CD14-positive monocyte (primary cell): ENCODE results near the gene FAM131B. TPM values are rescaled to one million over a fixed set of nuclear protein-coding genes. Genes with fewer than 3 reads are reported as not detected.
A peak's percentile ranks its signal among the peaks of the same experiment; 100 is the strongest.

ENCODE experiments used
- DNase-seq, 3 donors: peaks; one replicate each; pipeline ENCODE4 v3.0.0-alpha.2; 2011 to 2022
- H2AFZ ChIP-seq: 2 replicates; pipeline ENCODE4 v1.6.0; 2012; ENCODE audit warnings: mild to moderate bottlenecking, low read depth, low read length, inconsistent platforms; ENCODE audit not compliant: insufficient read depth, poor library complexity, severe bottlenecking
- H3K27ac ChIP-seq, 2 donors: 1 replicate in 1 of 2; 2 replicates in 1 of 2; pipeline ENCODE4 v1.5.1; 2012 to 2013; ENCODE audit warnings: low read length in 2 of 2, control low read depth in 1 of 2, inconsistent platforms in 1 of 2, low read depth in 1 of 2, mild to moderate bottlenecking in 1 of 2
- H3K27me3 ChIP-seq, 2 donors: one replicate each; pipeline versions ENCODE4 v1.6.0 to v1.6.1; 2011 to 2013; ENCODE audit warnings: low read length in 2 of 2; ENCODE audit not compliant: control insufficient read depth in 2 of 2, insufficient read depth in 2 of 2
- H3K36me3 ChIP-seq, 2 donors: replicated peaks in 1 of 2; 1 replicate in 1 of 2; 2 replicates in 1 of 2; pipeline versions ENCODE4 v1.5.1 to v1.6.1; 2012 to 2013; ENCODE audit warnings: low read length in 2 of 2, control low read depth in 1 of 2, inconsistent platforms in 1 of 2, mild to moderate bottlenecking in 1 of 2; ENCODE audit not compliant: insufficient read depth in 2 of 2, control insufficient read depth in 1 of 2
- H3K4me1 ChIP-seq, 2 donors: 1 replicate in 1 of 2; 2 replicates in 1 of 2; pipeline versions ENCODE4 v1.5.1 to v1.6.1; 2012 to 2013; ENCODE audit warnings: low read length in 2 of 2, control low read depth in 1 of 2, inconsistent platforms in 1 of 2, mild to moderate bottlenecking in 1 of 2, moderate library complexity in 1 of 2; ENCODE audit not compliant: insufficient read depth in 2 of 2, control insufficient read depth in 1 of 2
- H3K4me2 ChIP-seq: replicated peaks from 2 replicates; pipeline ENCODE3; 2012; ENCODE audit warnings: low read length, moderate library complexity, mild to moderate bottlenecking; ENCODE audit not compliant: poor library complexity, severe bottlenecking; ENCODE audit errors: extremely low read depth
- H3K4me3 ChIP-seq, 3 experiments: fragments of 200-600 bp in 1 of 3; sonication (generic) in 1 of 3; replicated peaks in 1 of 3; 1 replicate in 2 of 3; 2 replicates in 1 of 3; pipeline ENCODE4 v1.5.1; 2011 to 2013; ENCODE audit warnings: low read length in 3 of 3, mild to moderate bottlenecking in 3 of 3, control low read depth in 2 of 3, low read depth in 2 of 3, inconsistent platforms in 1 of 3, moderate library complexity in 1 of 3
- H3K79me2 ChIP-seq: 2 replicates; pipeline ENCODE4 v1.6.0; 2012; ENCODE audit warnings: mild to moderate bottlenecking, control low read depth, inconsistent platforms, low read length, moderate library complexity; ENCODE audit not compliant: insufficient read depth
- H3K9ac ChIP-seq: 2 replicates; pipeline ENCODE4 v1.6.0; 2017; ENCODE audit warnings: low read length, mild to moderate bottlenecking; ENCODE audit not compliant: insufficient read depth, poor library complexity, severe bottlenecking
- H3K9me3 ChIP-seq, 2 donors: replicated peaks in 1 of 2; 1 replicate in 1 of 2; 2 replicates in 1 of 2; pipeline versions ENCODE4 v1.5.1 to v1.6.1; 2012 to 2013; ENCODE audit warnings: low read length in 2 of 2, control low read depth in 1 of 2; ENCODE audit not compliant: control insufficient read depth in 1 of 2, insufficient read depth in 1 of 2
- H4K20me1 ChIP-seq: 2 replicates; pipeline ENCODE4 v1.6.0; 2012; ENCODE audit warnings: mild to moderate bottlenecking, low read length, control low read depth, moderate library complexity; ENCODE audit not compliant: insufficient read depth
- H3K27ac Mint-ChIP-seq, 7 donors: one replicate each; pipeline ENCODE4 v1.8.0; 2020; ENCODE audit warnings: mild to moderate bottlenecking in 7 of 7, mixed read lengths in 7 of 7, moderate library complexity in 6 of 7, inconsistent platforms in 2 of 7
- H3K27me3 Mint-ChIP-seq, 3 donors: one replicate each; pipeline ENCODE4 v1.8.0; 2021 to 2022; ENCODE audit warnings: low read depth in 3 of 3, mild to moderate bottlenecking in 3 of 3, mixed read lengths in 3 of 3, moderate library complexity in 3 of 3, inconsistent platforms in 1 of 3
- H3K36me3 Mint-ChIP-seq, 2 donors: one replicate each; pipeline ENCODE4 v1.8.0; 2020; ENCODE audit warnings: mixed read lengths in 2 of 2, inconsistent platforms in 1 of 2, mild to moderate bottlenecking in 1 of 2
- H3K4me1 Mint-ChIP-seq: one replicate; pipeline ENCODE4 v1.8.0; 2020; ENCODE audit warnings: mild to moderate bottlenecking, mixed read lengths
- H3K4me3 Mint-ChIP-seq, 2 donors: one replicate each; pipeline ENCODE4 v1.8.0; 2020; ENCODE audit warnings: mild to moderate bottlenecking in 2 of 2, mixed read lengths in 2 of 2, moderate library complexity in 1 of 2
- H3K9me3 Mint-ChIP-seq, 7 donors: one replicate each; pipeline ENCODE4 v1.8.0; 2020 to 2022; ENCODE audit warnings: mixed read lengths in 7 of 7, mild to moderate bottlenecking in 6 of 7, moderate library complexity in 6 of 7, inconsistent platforms in 2 of 7
- CTCF ChIP-seq: fragments of 200-600 bp; IDR thresholded peaks from one replicate; pipeline ENCODE4 v1.8.0; 2022; ENCODE audit warnings: antibody characterized with exemption, mild to moderate bottlenecking
- WGBS: methylation state at CpG from one replicate; pipeline ENCODE4 v1.1.5; 2013; ENCODE audit warnings: missing lambda C conversion rate; ENCODE audit not compliant: insufficient coverage; 5-methylcytosine and 5-hydroxymethylcytosine counted together
- intact Hi-C, 2 donors: fragments of 100-400 bp; cut with micrococcal nuclease; formaldehyde crosslinking; loops; one replicate each; pipeline versions ENCODE4 v1.15.0 to v1.15.1; 2023
- polyA plus RNA-seq, 3 donors: library from polyadenylated mRNA; depleted of rRNA in 1 of 3; unstranded in 2 of 3; stranded (reverse) in 1 of 3; fragments of 300-500 nt in 2 of 3; fragments of >200 nt in 1 of 3; fragmentation: Illumina TruSeq in 2 of 3; gene quantifications; 1 replicate in 2 of 3; 2 replicates in 1 of 3; pipeline ENCODE4 v1.2.3, GENCODE V29; 2012 to 2021

Gene FAM131B
- polyA plus RNA-seq, 3 donors, result 0.69 to 0.72 TPM; not detected in 1

DNA sequence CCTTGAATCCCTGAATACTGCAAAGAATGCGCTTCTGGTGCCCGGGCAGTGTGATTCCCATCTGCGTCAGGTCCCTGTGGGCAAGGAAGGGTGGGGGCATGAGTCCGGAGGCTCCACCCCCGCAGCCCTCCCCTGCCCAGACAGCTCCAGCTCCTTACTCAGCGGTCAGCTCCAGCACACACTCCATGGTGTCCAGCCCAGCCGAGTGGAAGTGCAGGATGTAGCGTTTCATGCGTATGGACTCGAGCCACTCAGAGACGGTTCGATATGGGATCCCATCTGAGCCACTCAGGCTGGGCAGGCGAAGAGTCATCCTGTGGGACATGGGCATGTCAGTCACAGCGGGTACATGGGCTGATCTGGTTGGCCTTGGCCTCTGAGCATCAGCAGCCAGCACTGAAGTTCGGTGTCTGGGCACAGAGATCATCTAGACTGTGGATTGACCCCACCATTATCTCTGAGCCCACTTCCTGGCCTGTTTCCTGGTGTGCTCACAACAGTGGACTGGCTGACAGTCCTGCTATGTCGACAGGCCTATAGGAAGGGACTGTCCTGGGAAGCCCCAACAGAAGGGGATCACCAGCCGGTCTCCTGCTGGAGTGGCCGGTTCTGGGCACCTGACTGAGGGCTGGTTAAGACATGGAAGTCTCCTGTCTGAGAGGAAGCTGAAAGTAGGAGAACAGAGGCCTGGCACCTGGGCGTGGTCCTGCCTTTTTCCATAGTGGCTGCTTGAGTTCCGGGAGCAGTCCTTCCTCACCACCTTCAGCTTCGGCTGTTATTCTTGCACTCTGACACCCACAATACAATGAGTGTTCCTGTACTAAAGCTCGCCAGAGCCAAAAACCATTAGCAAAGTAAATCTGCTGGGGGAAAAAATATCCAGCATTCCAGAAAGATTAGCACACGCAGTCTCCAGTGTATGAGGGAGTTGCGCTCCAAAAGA, 29.2 kb upstream of the FAM131B start:
- 78% methylated on average over 17 of the region's 24 CpGs for WGBS
- peak overlapping the region; percentile 13 to 47 for H3K27ac ChIP-seq
- intact Hi-C loops, result no loop called here
- H3K4me3 Mint-ChIP-seq, result no peak overlapping the region
- peak overlapping the region in 4 of 7 donors; percentile 26 to 79 (median 60) for H3K27ac Mint-ChIP-seq
- no peaks in the 10 kb centered on the region for H3K27me3 ChIP-seq
- H3K79me2 ChIP-seq, result peaks cover 39% of the 10 kb centered on the region
- peaks cover 36 to 73% of the 10 kb centered on the region in 2 donors for H3K4me1 ChIP-seq
- peak overlapping the region; percentile 15 for H3K9ac ChIP-seq
- H3K4me2 ChIP-seq, result no peak overlapping the region
- peaks cover 65% of the 10 kb centered on the region for H3K4me1 Mint-ChIP-seq
- no peaks in the 10 kb centered on the region for H3K27me3 Mint-ChIP-seq
- H2AFZ ChIP-seq, result no peak overlapping the region
- H3K36me3 Mint-ChIP-seq, result peaks cover 9 to 51% of the 10 kb centered on the region in 2 donors
- H3K9me3 ChIP-seq, result no peaks in the 10 kb centered on the region
- H3K9me3 Mint-ChIP-seq, result no peaks in the 10 kb centered on the region
- H4K20me1 ChIP-seq, result peaks cover 86% of the 10 kb centered on the region
- no peak for DNase-seq
- TF ChIP-seq CTCF, result no peak
- no peak overlapping the region for H3K4me3 ChIP-seq
- H3K36me3 ChIP-seq, result peaks cover 56 to 65% of the 10 kb centered on the region in 2 donors

DNA sequence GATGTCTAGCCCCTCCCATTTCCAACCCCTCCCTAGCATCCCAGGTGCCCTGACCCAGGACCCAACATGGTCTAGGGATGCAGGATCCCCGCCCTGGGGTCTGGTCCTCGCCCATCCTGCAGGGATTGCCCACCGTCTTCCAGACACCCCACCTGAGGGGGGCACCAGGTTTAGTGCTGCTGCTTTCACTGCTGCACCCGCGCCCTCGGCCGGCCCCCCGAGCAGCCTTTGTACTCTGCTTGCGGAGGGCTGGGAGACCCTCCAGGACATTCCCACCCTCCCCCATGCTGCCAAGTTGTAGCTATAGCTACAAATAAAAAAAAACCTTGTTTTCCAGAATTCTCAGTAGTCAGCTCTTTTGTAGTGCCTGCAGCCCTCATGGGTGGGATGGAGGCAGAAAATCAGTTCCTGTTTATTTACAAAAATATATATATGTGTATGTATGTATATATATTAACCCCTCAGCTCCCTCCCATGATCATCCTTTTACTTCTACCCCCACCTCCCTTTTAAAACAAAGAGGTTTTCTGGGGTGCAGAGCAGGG, 28.3 kb upstream of the FAM131B start:
- peaks cover 57 to 67% of the 10 kb centered on the region in 2 donors for H3K36me3 ChIP-seq
- peak overlapping the region in 4 of 7 donors; percentile 35 to 86 (median 62) for H3K27ac Mint-ChIP-seq
- 95% methylated on average over 3 of the region's 9 CpGs for WGBS
- no peak for TF ChIP-seq CTCF
- H3K4me3 Mint-ChIP-seq, result no peak overlapping the region
- peaks cover 0 to 48% of the 10 kb centered on the region in 2 donors for H3K36me3 Mint-ChIP-seq
- peaks cover 48% of the 10 kb centered on the region for H3K79me2 ChIP-seq
- intact Hi-C loops, result no loop called here
- H3K27ac ChIP-seq, result peak overlapping the region in 1 of 2 donors; percentile 13
- H3K9me3 ChIP-seq, result no peaks in the 10 kb centered on the region
- H2AFZ ChIP-seq, result no peak overlapping the region
- no peak for DNase-seq
- H3K27me3 ChIP-seq, result no peaks in the 10 kb centered on the region
- H3K9ac ChIP-seq, result peak overlapping the region; percentile 15
- peaks cover 95% of the 10 kb centered on the region for H4K20me1 ChIP-seq
- no peak overlapping the region for H3K4me2 ChIP-seq
- no peaks in the 10 kb centered on the region for H3K27me3 Mint-ChIP-seq
- no peaks in the 10 kb centered on the region for H3K9me3 Mint-ChIP-seq
- peaks cover 45 to 82% of the 10 kb centered on the region in 2 donors for H3K4me1 ChIP-seq
- H3K4me3 ChIP-seq, result no peak overlapping the region
- peaks cover 65% of the 10 kb centered on the region for H3K4me1 Mint-ChIP-seq
